ENCODE measurements around the gene CEP72.

DNA sequence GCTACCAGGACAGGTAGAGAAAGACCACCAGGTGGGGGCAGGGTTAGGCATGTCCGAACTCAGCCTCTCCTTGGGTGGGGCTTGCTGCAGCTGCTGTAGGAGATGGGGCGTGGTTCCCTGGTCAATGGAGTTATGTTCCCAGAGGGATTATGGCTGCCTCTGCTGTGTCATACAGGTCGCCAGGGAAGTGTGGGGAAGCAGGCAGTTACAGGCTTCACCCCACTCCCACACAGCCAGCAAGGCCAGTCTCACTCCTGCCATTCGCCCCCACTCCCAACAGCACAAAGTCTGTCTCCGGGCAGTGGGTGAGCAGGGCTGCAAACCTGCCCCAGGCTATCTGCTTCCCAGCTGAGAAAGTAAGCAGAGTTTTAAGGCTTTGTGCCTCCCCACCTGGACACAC lies 20.0 kb upstream of the CEP72 start:
- no peak for TF ChIP-seq EZH2 (IDR thresholded peaks at IDR 0.05; ENCODE audit: low read length)
- TF ChIP-seq, protein P1, sequence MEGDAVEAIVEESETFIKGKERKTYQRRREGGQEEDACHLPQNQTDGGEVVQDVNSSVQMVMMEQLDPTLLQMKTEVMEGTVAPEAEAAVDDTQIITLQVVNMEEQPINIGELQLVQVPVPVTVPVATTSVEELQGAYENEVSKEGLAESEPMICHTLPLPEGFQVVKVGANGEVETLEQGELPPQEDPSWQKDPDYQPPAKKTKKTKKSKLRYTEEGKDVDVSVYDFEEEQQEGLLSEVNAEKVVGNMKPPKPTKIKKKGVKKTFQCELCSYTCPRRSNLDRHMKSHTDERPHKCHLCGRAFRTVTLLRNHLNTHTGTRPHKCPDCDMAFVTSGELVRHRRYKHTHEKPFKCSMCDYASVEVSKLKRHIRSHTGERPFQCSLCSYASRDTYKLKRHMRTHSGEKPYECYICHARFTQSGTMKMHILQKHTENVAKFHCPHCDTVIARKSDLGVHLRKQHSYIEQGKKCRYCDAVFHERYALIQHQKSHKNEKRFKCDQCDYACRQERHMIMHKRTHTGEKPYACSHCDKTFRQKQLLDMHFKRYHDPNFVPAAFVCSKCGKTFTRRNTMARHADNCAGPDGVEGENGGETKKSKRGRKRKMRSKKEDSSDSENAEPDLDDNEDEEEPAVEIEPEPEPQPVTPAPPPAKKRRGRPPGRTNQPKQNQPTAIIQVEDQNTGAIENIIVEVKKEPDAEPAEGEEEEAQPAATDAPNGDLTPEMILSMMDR (optimal IDR thresholded peaks at IDR 0.05 in 1 of 3, IDR thresholded peaks at IDR 0.05 in 1 of 3, conservative IDR thresholded peaks at IDR 0.05 in 1 of 3; ENCODE audit: extremely low read depth in 1 of 3, insufficient read depth in 2 of 3, low read length in 3 of 3): no peak

Data from keratinocyte (primary cell).